HG03060 (cell line): ENCODE data around the gene TASOR2.

ENCODE experiments used
- ATAC-seq: cut with Tn5 transposase; IDR thresholded peaks from one replicate; pipeline ENCODE4 v1.9.1; 2021; ENCODE audit warnings: low read depth, moderate number of reproducible peaks; ENCODE audit not compliant: unreplicated experiment

Gene TASOR2

DNA sequence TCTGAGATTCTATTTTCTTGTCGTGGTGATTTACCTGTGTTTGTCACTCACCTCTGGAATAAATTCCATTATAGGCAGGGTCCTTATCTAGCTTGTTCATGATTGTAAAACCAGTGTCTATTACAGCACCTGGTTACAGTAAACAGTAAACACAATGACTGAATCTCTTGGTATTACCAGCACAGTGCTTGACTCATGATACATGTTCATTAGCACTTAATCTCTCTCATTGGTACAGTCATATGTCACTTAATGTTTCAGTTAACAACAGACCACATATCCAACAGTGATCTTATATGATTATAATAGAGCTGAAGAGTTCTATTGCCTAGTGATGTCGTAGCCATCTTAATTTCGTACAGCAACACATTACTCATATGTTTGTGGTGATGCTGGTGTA lies 1.6 kb upstream of the TASOR2 start:
- no peak for ATAC-seq

- ATAC-seq, result peak; percentile 23
Measured at GRCh38 chr10:5684971-5685763, 529 bp downstream of the TASOR2 start.

DNA sequence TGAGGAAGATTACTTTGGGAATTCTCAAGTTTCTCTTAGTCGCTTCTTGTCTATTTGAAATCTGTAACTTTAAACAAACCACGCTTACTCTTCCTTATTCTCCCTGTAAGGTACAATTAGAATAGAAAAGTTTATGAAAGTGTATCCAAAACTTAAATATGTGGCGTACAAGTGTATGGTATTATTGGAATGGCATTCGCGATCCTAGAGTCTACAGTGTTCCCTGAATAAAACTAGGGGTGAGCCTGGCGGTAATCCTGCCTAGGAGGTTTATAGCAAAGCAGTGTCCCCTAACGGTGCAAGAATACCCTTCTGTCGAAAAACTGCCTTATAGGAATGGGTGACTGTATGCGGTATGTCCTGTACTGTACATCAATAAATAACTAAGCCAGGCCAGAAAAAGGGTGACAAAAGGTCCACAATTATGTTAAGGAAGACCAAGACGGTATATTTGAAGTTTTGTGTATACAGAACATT lies 1.2 kb downstream of the TASOR2 start:
- ATAC-seq, result no peak

- ATAC-seq, result no peak
Measured at GRCh38 chr10:5688587-5688986, 3.9 kb downstream of the TASOR2 start.

DNA sequence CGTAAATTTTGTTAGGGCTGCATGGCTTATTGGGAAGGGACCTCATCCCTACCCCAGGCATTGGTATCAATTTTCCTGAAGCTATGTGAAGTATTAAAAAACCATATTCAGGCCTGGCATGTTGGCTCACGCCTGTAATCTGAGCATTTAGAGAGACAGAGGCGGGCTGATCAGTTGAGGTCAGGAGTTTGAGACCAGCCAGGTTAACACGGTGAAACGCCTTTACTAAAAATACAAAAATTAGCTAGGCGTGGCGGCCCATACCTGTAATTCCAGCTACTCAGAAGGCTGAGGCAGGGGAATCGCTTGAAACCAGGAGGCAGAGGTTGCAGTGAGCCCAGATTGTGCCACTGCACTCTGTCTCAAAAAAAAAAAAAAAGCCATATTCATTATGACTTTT lies 7.1 kb downstream of the TASOR2 start:
- ATAC-seq, result no peak

GRCh38 chr10:5692461-5693358 lies 8.1 kb downstream of the TASOR2 start:
- ATAC-seq, result peak; percentile 34

- ATAC-seq, result no peak
Measured at GRCh38 chr10:5694573-5694972, 9.9 kb downstream of the TASOR2 start.

DNA sequence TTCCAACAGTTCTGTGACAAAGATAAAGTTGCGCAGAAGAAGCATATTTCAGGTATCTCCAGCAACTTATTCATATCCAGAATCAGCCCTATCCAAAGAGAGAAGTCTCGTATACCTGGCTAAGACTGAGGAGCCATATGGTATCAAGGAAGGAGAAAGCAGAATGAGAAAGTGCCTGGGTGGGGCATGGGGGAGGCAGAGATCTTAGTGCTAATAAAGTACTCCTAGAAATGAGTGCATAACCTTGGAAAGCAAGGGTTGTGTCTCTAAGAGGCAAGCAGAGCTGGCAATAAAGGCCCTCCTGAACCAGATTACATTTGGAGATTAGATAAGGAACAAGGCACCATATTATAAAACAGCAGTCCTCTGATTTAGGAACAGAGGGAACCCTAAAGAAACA lies 12.7 kb downstream of the TASOR2 start:
- no peak for ATAC-seq

GRCh38 chr10:5698062-5698461 lies 13.4 kb downstream of the TASOR2 start:
- ATAC-seq, result no peak

DNA sequence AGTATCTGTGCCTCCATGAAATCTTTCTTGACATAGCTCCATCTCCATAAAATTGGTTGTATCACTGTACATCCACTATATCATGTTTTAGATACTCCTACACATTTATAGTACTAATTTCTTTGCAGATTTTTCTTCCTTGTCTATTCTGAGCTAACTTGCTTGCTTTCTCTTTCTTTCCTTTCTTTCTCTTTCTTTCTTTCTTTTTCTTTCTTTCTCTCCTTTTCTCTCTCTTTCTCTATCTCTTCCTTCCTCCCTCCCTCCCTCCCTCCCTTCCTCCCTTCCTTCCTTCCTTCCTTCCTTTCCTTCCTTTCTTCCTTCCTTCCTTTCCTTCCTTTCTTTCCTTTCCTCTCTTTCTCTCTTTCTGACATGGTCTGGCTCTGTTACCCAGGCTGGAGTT lies 23.7 kb downstream of the TASOR2 start:
- ATAC-seq, result no peak

DNA sequence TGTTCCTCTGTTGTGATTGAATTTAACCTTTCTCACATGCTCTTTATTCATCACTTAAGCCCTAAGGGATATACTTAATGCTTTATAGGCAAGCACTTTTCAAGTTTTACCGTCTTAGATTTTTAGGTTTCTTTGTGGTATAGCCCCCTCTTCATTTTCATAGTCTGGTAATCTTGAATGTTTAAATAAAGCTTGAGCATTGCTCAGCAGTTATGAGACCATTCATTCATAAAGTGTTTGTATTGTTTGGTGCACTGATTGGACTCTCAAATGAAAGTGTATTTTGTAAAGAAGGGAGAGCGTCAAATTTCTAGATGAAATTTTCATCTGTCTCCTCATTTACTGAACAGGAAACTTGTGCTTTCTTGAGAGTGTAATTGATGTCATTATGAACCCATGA lies 25.2 kb downstream of the TASOR2 start:
- ATAC-seq, result no peak

- no peak for ATAC-seq
Measured at GRCh38 chr10:5710859-5711258, 26.2 kb downstream of the TASOR2 start.

DNA sequence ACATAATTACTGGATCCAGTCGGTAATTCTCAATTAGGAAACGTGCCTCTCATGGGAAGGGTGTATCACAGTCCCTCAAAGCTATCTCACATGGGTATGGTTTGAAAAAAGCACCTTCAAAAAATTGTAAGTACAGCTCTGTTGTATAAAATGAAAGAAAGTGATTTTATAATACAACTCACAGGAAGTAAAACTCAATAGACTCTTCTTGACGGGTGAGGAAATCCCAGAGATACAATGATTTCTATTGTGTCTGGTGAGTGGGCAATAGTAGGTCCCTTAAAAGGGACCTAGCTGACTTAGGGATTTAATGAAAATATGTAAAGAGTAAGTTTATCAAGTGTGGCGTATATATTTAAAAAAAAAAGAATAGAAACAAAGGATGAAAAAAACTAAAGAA lies 27.0 kb downstream of the TASOR2 start:
- ATAC-seq, result no peak

GRCh38 chr10:5719546-5719945 lies 34.9 kb downstream of the TASOR2 start:
- ATAC-seq, result no peak

DNA sequence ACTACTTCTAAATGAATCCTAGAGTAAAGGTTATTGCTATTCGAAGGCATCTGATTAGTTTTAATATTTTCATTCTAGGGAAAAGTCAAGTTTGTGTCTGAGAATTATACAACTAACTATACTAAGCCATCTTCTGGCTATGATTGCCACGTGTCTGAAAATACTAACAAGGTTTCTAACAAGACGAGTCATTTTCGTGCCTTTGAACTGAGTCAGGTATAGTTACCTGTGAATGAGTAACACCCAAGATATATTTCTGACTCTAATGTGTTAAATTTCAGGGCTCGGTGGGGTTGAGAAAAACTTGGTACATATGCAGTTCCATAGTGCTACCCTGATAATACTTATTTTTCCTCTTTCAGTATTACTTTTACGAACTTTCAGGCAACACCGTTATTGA lies 35.5 kb downstream of the TASOR2 start:
- ATAC-seq, result no peak

DNA sequence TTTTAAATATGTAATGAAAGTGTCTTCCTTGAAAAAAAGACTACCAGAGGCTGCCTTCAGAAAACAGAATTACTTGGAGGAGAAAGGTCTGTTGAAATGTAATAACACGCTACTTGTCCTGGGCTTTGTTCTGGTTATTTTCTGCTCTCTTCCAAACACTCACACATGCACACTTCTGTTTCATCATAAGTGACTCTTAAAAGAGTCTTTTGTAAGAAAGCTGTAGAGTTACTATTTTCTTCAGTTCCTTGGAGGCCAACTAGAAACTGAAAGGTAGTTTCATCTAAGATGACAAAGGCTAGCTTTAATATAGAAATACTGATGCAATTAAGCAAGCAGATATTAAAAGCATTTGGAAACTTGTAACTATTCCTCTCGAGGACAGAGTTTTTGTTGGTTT lies 39.1 kb downstream of the TASOR2 start:
- ATAC-seq, result no peak

GRCh38 chr10:5730766-5731165 lies 46.1 kb downstream of the TASOR2 start:
- ATAC-seq, result no peak

DNA sequence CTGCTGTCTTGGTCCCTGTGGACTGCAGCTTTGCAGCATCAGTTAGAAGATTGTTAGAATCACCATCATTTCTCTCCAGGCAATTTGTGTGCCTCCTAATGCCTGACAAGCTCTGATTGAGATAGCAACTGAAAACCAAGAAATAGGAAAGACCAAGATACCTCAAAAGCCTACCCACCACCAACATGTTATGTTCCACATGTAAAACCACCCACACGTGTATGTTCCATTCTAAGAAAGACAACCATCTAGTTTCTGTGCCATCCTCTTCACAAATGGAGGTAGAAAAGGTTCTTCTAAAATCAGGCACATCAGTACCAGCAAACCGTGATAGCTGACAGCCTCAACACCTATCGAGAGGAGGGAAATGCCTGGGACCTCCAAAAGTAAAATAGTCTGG lies 46.9 kb downstream of the TASOR2 start:
- no peak for ATAC-seq

GRCh38 chr10:5732141-5732540 lies 47.5 kb downstream of the TASOR2 start:
- ATAC-seq, result no peak
